Activated CD8-positive, alpha-beta memory T cell treated with anti-CD3 and anti-CD28 coated beads, Interleukin-2, amount 50 U/mL, for 48 hours (primary cell): ENCODE measurements around the gene SYCP2.
"Not testable (repeated sequence)": the region's sequence is repeated elsewhere in the genome, so short reads cannot be mapped to it uniquely, and the experiment has no call there.

Experiments
- DNase-seq: peaks from one replicate; pipeline ENCODE4 v3.0.0-alpha.2; 2020

Gene SYCP2

GRCh38 chr20:59933296-59933848 lies at the start of gene SYCP2:
Gene SYCP2 (minus strand): TSS chr20:59933637. CDS start chr20:59922413, 11,224 bp downstream.
- peak; percentile 81 for DNase-seq

- DNase-seq = no peak
These were observed 49.6 kb upstream of the SYCP2 start for GRCh38 chr20:59983076-59983475.

GRCh38 chr20:59977086-59977485 lies 43.6 kb upstream of the SYCP2 start:
- DNase-seq = no peak

- no peak for DNase-seq
These were observed 42.8 kb upstream of the SYCP2 start for GRCh38 chr20:59976156-59976782.

GRCh38 chr20:59972037-59972801 lies 38.8 kb upstream of the SYCP2 start:
- DNase-seq = no peak

- no peak for DNase-seq
These were observed 38.0 kb upstream of the SYCP2 start for GRCh38 chr20:59971428-59971827.

- DNase-seq = no peak
These were observed 33.0 kb upstream of the SYCP2 start for GRCh38 chr20:59966428-59966827.

- DNase-seq = no peak
These were observed 28.7 kb upstream of the SYCP2 start for GRCh38 chr20:59962155-59962554.

GRCh38 chr20:59961423-59961822 lies 28.0 kb upstream of the SYCP2 start:
- DNase-seq = no peak

GRCh38 chr20:59958626-59959025 lies 25.2 kb upstream of the SYCP2 start:
- DNase-seq = no peak

GRCh38 chr20:59958123-59958522 lies 24.7 kb upstream of the SYCP2 start, which contains the start of gene CDH26:
Gene CDH26 (plus strand): TSS chr20:59958423. CDS start chr20:59958727, 304 bp downstream.
- DNase-seq = no peak

- DNase-seq = not testable (repeated sequence)
These were observed 24.1 kb upstream of the SYCP2 start for GRCh38 chr20:59957568-59957967.

GRCh38 chr20:59955131-59955796 lies 21.8 kb upstream of the SYCP2 start:
- no peak for DNase-seq

- no peak for DNase-seq
These were observed 21.3 kb upstream of the SYCP2 start for GRCh38 chr20:59954718-59955117.

GRCh38 chr20:59949911-59950310 lies 16.5 kb upstream of the SYCP2 start:
- DNase-seq = no peak

GRCh38 chr20:59948828-59949720 lies 15.6 kb upstream of the SYCP2 start:
- no peak for DNase-seq

GRCh38 chr20:59948212-59948611 lies 14.8 kb upstream of the SYCP2 start:
- DNase-seq = no peak

GRCh38 chr20:59947376-59947775 lies 13.9 kb upstream of the SYCP2 start:
- no peak for DNase-seq

- no peak for DNase-seq
These were observed 12.3 kb upstream of the SYCP2 start for GRCh38 chr20:59945731-59946130.

GRCh38 chr20:59945175-59945574 lies 11.7 kb upstream of the SYCP2 start:
- DNase-seq = no peak

- no peak for DNase-seq
These were observed 11.3 kb upstream of the SYCP2 start for GRCh38 chr20:59944726-59945125.

- DNase-seq = no peak
These were observed 8.8 kb upstream of the SYCP2 start for GRCh38 chr20:59942245-59942644.

- DNase-seq = no peak
These were observed 7.5 kb upstream of the SYCP2 start for GRCh38 chr20:59940956-59941294.
